Gastrocnemius medialis (tissue), 4 donors: ENCODE results near the gene TRIM36. TPM values are rescaled to one million over a fixed set of nuclear protein-coding genes. Genes with fewer than 3 reads are reported as not detected.

Experiments
- ATAC-seq, 2 donors: fragments of 150-250 bp; one replicate each; pipeline ENCODE4 v1.9.1; 2016
- DNase-seq, 2 donors: peaks; one replicate each; pipeline ENCODE4 v3.0.0-alpha.2; 2019
- H3K27ac ChIP-seq, 4 donors: fragments of 200-600 bp; sonication (generic); 1 replicate in 1 of 4; 2 replicates in 3 of 4; pipeline ENCODE4 v1.5.1; 2016 to 2018; ENCODE audit warnings: mild to moderate bottlenecking in 2 of 4, moderate library complexity in 1 of 4
- H3K27me3 ChIP-seq, 3 donors: fragments of 200-600 bp; sonication (generic) in 2 of 3; 1 replicate in 1 of 3; 2 replicates in 2 of 3; pipeline versions ENCODE4 v1.5.1 to v1.6.0; 2016 to 2019; ENCODE audit warnings: mild to moderate bottlenecking in 1 of 3, moderate library complexity in 1 of 3
- H3K36me3 ChIP-seq, 2 donors: fragments of 200-600 bp; sonication (generic) in 1 of 2; one replicate each; pipeline ENCODE4 v1.5.1; 2017 to 2018
- H3K4me1 ChIP-seq, 2 donors: fragments of 200-600 bp; sonication (generic) in 1 of 2; one replicate each; pipeline ENCODE4 v1.5.1; 2016 to 2017; ENCODE audit warnings: mild to moderate bottlenecking in 2 of 2
- H3K4me3 ChIP-seq, 4 donors: fragments of 200-600 bp; sonication (generic) in 3 of 4; 1 replicate in 1 of 4; 2 replicates in 3 of 4; pipeline ENCODE4 v1.5.1; 2016 to 2019; ENCODE audit warnings: mild to moderate bottlenecking in 2 of 4
- H3K9me3 ChIP-seq, 3 donors: fragments of 200-600 bp; sonication (generic) in 2 of 3; 1 replicate in 1 of 3; 2 replicates in 2 of 3; pipeline ENCODE4 v1.5.1; 2016 to 2019
- POLR2A ChIP-seq, 2 donors: fragments of 450-650 bp; IDR thresholded peaks; one replicate each; pipeline ENCODE4 v1.6.1; 2017; ENCODE audit warnings: antibody characterized with exemption in 2 of 2, mild to moderate bottlenecking in 2 of 2, moderate library complexity in 2 of 2
- in situ Hi-C, 4 donors: fragments of 200-750 bp; cut with MboI; loops; one replicate each; pipeline versions ENCODE4 v1.15.0 to v1.8.0; 2017; ENCODE audit warnings: low sequenced_read_pairs in 4 of 4
- intact Hi-C: fragments of 100-400 bp; cut with DNase I; formaldehyde crosslinking; loops from one replicate; pipeline ENCODE4 v1.15.1; 2023; ENCODE audit warnings: low total_unique reads
- total RNA-seq, 4 donors: library from RNA; depleted of rRNA; stranded (reverse); fragments of >200 nt; gene quantifications; one replicate each; pipeline versions ENCODE4 v1.1.0 to v1.2.3, GENCODE V29; 2016
- TF ChIP-seq, protein P1 (sequence below), 5 experiments: fragments of 450-650 bp in 3 of 5; fragments of 200-600 bp in 2 of 5; sonication (generic) in 2 of 5; IDR thresholded peaks in 4 of 5; conservative IDR thresholded peaks in 1 of 5; 1 replicate in 4 of 5; 2 replicates in 1 of 5; pipeline ENCODE4 v1.5.1; 2016 to 2019; ENCODE audit warnings: antibody characterized with exemption in 5 of 5, mild to moderate bottlenecking in 3 of 5, moderate library complexity in 3 of 5

Gene TRIM36, protein sequence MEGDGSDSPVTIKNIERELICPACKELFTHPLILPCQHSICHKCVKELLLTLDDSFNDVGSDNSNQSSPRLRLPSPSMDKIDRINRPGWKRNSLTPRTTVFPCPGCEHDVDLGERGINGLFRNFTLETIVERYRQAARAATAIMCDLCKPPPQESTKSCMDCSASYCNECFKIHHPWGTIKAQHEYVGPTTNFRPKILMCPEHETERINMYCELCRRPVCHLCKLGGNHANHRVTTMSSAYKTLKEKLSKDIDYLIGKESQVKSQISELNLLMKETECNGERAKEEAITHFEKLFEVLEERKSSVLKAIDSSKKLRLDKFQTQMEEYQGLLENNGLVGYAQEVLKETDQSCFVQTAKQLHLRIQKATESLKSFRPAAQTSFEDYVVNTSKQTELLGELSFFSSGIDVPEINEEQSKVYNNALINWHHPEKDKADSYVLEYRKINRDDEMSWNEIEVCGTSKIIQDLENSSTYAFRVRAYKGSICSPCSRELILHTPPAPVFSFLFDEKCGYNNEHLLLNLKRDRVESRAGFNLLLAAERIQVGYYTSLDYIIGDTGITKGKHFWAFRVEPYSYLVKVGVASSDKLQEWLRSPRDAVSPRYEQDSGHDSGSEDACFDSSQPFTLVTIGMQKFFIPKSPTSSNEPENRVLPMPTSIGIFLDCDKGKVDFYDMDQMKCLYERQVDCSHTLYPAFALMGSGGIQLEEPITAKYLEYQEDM
- total RNA-seq: under 1 TPM; 0.05 to 0.92 (median 0.53) TPM

DNA sequence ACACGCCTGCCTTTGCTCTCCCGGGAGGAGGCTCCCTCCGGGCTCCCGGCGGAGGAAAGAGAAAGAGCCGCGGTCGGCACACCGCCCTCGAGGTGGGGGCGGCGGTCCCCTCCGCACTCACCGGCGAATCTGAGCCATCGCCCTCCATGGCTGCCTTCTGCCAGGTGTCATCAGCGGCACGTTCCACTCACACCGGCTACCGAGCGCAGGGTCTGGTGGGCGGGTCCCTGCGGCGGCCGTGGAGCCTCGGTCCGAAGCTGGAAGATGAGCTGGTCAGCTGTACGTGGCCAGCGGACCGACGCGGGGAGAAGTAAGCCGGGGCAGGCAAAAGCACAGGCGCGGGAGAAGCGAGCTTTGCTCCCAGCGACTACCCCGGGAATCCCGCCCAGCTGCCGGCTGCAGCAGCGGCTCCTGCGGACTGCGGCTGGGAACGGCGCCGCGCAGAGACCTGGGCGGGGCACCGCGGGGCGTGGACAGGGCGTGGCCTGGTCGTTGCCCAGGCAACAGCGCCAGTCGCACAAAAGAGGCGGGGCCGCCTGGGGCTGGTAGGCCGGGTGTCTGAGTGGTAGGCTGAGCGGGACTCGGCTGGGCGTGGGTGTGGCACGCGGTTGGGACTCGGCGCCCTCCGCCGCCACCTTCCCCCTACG is at the start of gene TRIM36:
Gene TRIM36 (minus strand): TSS at position 422 of the 647 bp plus-strand sequence. CDS start 274 bp downstream, at position 148.
- H3K9me3 ChIP-seq: no peaks in the 10 kb centered on the region
- intact Hi-C loops: no loop called here
- no peaks in the 10 kb centered on the region for H3K36me3 ChIP-seq
- in situ Hi-C loops: no loop called here
- H3K4me3 ChIP-seq: peak within 1 kb of the TSS; percentile 69 to 98 (median 76)
- TF ChIP-seq, protein P1, sequence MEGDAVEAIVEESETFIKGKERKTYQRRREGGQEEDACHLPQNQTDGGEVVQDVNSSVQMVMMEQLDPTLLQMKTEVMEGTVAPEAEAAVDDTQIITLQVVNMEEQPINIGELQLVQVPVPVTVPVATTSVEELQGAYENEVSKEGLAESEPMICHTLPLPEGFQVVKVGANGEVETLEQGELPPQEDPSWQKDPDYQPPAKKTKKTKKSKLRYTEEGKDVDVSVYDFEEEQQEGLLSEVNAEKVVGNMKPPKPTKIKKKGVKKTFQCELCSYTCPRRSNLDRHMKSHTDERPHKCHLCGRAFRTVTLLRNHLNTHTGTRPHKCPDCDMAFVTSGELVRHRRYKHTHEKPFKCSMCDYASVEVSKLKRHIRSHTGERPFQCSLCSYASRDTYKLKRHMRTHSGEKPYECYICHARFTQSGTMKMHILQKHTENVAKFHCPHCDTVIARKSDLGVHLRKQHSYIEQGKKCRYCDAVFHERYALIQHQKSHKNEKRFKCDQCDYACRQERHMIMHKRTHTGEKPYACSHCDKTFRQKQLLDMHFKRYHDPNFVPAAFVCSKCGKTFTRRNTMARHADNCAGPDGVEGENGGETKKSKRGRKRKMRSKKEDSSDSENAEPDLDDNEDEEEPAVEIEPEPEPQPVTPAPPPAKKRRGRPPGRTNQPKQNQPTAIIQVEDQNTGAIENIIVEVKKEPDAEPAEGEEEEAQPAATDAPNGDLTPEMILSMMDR (IDR thresholded peaks at IDR 0.05 in 4 of 5, conservative IDR thresholded peaks at IDR 0.05 in 1 of 5): peak in 1 of 5 experiments; percentile 23
- TF ChIP-seq POLR2A (IDR thresholded peaks at IDR 0.05): peak; percentile 61 to 79
- ATAC-seq (peak; percentile 81 to 97), DNase-seq (peak; percentile 86 to 88)
- peaks cover 8 to 13% of the 10 kb centered on the region in 2 donors for H3K4me1 ChIP-seq
- peaks cover 25 to 29% (median 25%) of the 10 kb centered on the region in 3 donors for H3K27me3 ChIP-seq
- peak within 1 kb of the TSS in 1 of 4 donors; percentile 31 for H3K27ac ChIP-seq

- no peak for DNase-seq
- Histone ChIP-seq H3K27ac (no peak overlapping the region), H3K9me3 (no peaks in the 10 kb centered on the region), H3K4me3 (no peak overlapping the region), H3K27me3 (no peaks in the 10 kb centered on the region), H3K4me1 (no peaks in the 10 kb centered on the region), H3K36me3 (peaks cover 0 to 11% of the 10 kb centered on the region in 2 donors)
- intact Hi-C loops: no loop called here
- TF ChIP-seq, protein P1 (IDR thresholded peaks at IDR 0.05 in 4 of 5, conservative IDR thresholded peaks at IDR 0.05 in 1 of 5): no peak
- TF ChIP-seq POLR2A (IDR thresholded peaks at IDR 0.05): no peak
- ATAC-seq: no peak
- in situ Hi-C loops: no loop called here
Observed at GRCh38 chr5:115214541-115214940, 44.8 kb upstream of the TRIM36 start.

DNA sequence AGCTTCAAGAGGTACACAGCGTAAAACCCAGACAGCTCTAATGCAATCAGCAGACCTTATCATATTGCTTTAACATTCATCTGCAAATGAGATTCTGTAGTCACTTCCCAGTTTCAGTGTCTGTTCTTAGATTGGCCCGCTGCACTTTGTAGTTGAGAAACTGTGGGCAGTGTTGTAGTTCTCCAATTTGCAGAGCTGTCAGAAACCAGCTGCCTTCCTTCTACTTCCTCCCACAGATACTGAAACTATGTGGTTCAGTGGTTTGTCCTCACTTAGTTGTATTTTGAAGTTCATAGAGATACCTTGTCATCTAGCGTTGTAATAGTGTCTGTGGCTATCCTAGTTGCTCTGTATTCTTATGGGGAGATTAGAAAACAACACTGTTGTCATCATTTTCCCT is 39.6 kb upstream of the TRIM36 start:
- ATAC-seq: no peak
- H3K4me1 ChIP-seq: no peaks in the 10 kb centered on the region
- H3K9me3 ChIP-seq: no peaks in the 10 kb centered on the region
- H3K27me3 ChIP-seq: no peaks in the 10 kb centered on the region
- intact Hi-C loops: no loop called here
- in situ Hi-C loops: no loop called here
- H3K27ac ChIP-seq: no peak overlapping the region
- H3K4me3 ChIP-seq: no peak overlapping the region
- DNase-seq: no peak
- TF ChIP-seq, protein P1 (IDR thresholded peaks at IDR 0.05 in 4 of 5, conservative IDR thresholded peaks at IDR 0.05 in 1 of 5): no peak
- TF ChIP-seq POLR2A (IDR thresholded peaks at IDR 0.05): no peak
- peaks cover 0 to 11% of the 10 kb centered on the region in 2 donors for H3K36me3 ChIP-seq

GRCh38 chr5:115202952-115203351 is 33.2 kb upstream of the TRIM36 start:
- DNase-seq: no peak
- in situ Hi-C loops: no loop called here

More at GRCh38 chr5:115202952-115203351, 33.2 kb upstream of the TRIM36 start:
- no peak for ATAC-seq
- H3K27me3 ChIP-seq: no peaks in the 10 kb centered on the region
- no peaks in the 10 kb centered on the region for H3K36me3 ChIP-seq
- no peaks in the 10 kb centered on the region for H3K4me1 ChIP-seq
- H3K9me3 ChIP-seq: no peaks in the 10 kb centered on the region
- TF ChIP-seq, protein P1 (IDR thresholded peaks at IDR 0.05 in 4 of 5, conservative IDR thresholded peaks at IDR 0.05 in 1 of 5): no peak
- no peak for TF ChIP-seq POLR2A (IDR thresholded peaks at IDR 0.05)
- H3K4me3 ChIP-seq: no peak overlapping the region
- intact Hi-C loops: no loop called here
- H3K27ac ChIP-seq: no peak overlapping the region
